Mesothelial cell of epicardium (in vitro differentiated cells): ENCODE results near the gene PALLD. TPM values are rescaled to one million over a fixed set of nuclear protein-coding genes. Genes with fewer than 3 reads are reported as not detected.
A peak's percentile ranks its signal among the peaks of the same experiment; 100 is the strongest.

Experiments used
- DNase-seq, 2 experiments: peaks; one replicate each; pipeline ENCODE4 v3.0.0; 2021; ENCODE audit warnings: low spot score in 2 of 2; ENCODE audit not compliant: unreplicated experiment in 2 of 2
- H3K27ac Mint-ChIP-seq: 2 replicates; pipeline ENCODE4 v1.8.0; 2021; ENCODE audit warnings: mixed read lengths
- H3K27me3 Mint-ChIP-seq: 2 replicates; pipeline ENCODE4 v1.8.0; 2021; ENCODE audit warnings: low read depth, mixed read lengths
- H3K36me3 Mint-ChIP-seq: 2 replicates; pipeline ENCODE4 v1.8.0; 2021; ENCODE audit warnings: mixed read lengths
- H3K4me1 Mint-ChIP-seq: 2 replicates; pipeline ENCODE4 v1.8.0; 2021; ENCODE audit warnings: mixed read lengths
- H3K4me3 Mint-ChIP-seq: 2 replicates; pipeline ENCODE4 v1.8.0; 2021; ENCODE audit warnings: mild to moderate bottlenecking, moderate library complexity, mixed read lengths
- H3K9me3 Mint-ChIP-seq: 2 replicates; pipeline ENCODE4 v1.8.0; 2021; ENCODE audit warnings: mixed read lengths
- total RNA-seq: library from RNA; stranded (reverse); gene quantifications from 3 replicates; pipeline ENCODE4 v1.2.1, GENCODE V29; 2021
- TF ChIP-seq, protein P1 (sequence below): fragments of 200-600 bp; sonication (generic); IDR thresholded peaks from one replicate; pipeline ENCODE4 v1.5.0; 2021; ENCODE audit warnings: antibody characterized with exemption; ENCODE audit not compliant: unreplicated experiment

Gene PALLD
- total RNA-seq, 1 donor from 2014 or later, result 158 TPM

DNA sequence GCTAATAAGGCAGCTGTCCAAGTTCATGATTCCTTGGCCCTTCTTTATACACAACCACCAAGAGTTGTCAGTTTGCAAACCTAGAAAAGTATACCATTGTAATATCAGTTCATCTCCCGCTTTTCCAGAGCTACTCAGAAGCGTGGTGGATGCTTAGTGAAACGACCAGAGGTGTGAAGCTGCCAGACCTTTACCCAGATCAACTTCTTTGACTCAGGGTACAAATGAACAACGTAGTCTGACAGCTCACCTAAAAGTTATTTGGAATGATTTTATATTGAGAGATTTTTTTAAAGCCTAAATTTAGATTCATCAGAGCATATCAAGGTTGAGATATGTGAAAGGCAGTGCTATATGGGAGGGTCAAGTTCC lies 343.5 kb downstream of the PALLD start:
- H3K9me3 Mint-ChIP-seq, result no peaks in the 10 kb centered on the region

DNA sequence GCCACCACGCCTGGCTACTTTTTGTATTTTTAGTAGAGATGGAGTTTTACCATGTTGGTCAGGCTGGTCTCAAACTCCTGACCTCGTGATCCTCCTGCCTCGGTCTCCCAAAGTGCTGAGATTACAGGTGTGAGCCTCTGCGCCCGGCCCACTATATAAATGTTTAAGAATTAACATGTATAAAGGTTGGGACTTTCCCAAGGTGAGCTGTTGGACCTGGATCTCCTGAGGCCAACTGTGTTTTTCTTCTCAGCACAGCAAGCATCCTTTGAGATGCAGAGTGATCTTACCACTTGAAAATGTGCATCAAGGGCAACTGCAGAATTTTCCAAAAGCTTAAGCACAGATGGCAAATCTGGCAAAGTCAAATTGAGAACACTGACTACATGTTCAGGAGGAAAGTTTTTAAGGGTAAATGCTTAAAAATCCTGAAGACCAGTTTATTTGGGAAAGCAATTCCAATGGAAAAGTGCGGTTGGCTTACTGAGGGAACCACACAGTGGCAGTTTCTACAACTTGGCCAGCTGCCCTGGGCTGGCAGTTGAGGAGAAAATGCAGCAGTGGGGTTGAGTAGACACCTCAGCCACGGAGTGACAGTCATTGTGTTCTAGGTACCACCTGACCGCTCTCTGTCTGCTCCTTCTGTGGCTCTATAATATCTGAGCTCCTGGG lies 344.3 kb downstream of the PALLD start:
- DNase-seq, result no peak
- H3K4me3 Mint-ChIP-seq, result no peak overlapping the region
- peaks cover 45% of the 10 kb centered on the region for H3K4me1 Mint-ChIP-seq
- H3K9me3 Mint-ChIP-seq, result no peaks in the 10 kb centered on the region
- H3K27ac Mint-ChIP-seq, result no peak overlapping the region
- TF ChIP-seq, protein P1, sequence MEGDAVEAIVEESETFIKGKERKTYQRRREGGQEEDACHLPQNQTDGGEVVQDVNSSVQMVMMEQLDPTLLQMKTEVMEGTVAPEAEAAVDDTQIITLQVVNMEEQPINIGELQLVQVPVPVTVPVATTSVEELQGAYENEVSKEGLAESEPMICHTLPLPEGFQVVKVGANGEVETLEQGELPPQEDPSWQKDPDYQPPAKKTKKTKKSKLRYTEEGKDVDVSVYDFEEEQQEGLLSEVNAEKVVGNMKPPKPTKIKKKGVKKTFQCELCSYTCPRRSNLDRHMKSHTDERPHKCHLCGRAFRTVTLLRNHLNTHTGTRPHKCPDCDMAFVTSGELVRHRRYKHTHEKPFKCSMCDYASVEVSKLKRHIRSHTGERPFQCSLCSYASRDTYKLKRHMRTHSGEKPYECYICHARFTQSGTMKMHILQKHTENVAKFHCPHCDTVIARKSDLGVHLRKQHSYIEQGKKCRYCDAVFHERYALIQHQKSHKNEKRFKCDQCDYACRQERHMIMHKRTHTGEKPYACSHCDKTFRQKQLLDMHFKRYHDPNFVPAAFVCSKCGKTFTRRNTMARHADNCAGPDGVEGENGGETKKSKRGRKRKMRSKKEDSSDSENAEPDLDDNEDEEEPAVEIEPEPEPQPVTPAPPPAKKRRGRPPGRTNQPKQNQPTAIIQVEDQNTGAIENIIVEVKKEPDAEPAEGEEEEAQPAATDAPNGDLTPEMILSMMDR, result no peak
- no peaks in the 10 kb centered on the region for H3K27me3 Mint-ChIP-seq
- H3K36me3 Mint-ChIP-seq, result peaks cover 26% of the 10 kb centered on the region

More for the DNA sequence above, 343.5 kb downstream of the PALLD start:
- Mint-ChIP-seq H3K27ac (peak overlapping the region; percentile 21), H3K36me3 (peaks cover 29% of the 10 kb centered on the region), H3K4me3 (no peak overlapping the region), H3K4me1 (peaks cover 40% of the 10 kb centered on the region), H3K27me3 (no peaks in the 10 kb centered on the region)
- DNase-seq, result no peak
- TF ChIP-seq, protein P1, result no peak

DNA sequence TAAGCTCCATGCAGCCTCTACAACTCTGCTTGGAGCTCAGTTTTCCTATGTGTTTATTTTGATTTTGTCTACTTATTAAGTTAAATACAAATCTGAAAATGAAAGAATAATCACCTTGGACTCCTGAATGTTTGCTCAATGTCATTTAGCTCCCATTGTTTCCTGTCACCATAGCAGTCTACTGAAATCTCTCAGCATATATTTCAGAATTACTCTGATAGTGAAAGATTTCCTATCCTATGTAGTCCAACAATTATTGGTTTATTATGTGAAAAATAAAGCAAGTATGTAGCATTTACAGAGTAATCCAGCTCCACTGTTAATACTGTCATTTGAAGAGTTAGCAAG lies 344.8 kb downstream of the PALLD start:
- Mint-ChIP-seq H3K27ac (no peak overlapping the region), H3K9me3 (no peaks in the 10 kb centered on the region), H3K36me3 (peaks cover 23% of the 10 kb centered on the region), H3K27me3 (no peaks in the 10 kb centered on the region), H3K4me1 (peaks cover 47% of the 10 kb centered on the region), H3K4me3 (no peak overlapping the region)
- TF ChIP-seq, protein P1, result no peak
- no peak for DNase-seq

DNA sequence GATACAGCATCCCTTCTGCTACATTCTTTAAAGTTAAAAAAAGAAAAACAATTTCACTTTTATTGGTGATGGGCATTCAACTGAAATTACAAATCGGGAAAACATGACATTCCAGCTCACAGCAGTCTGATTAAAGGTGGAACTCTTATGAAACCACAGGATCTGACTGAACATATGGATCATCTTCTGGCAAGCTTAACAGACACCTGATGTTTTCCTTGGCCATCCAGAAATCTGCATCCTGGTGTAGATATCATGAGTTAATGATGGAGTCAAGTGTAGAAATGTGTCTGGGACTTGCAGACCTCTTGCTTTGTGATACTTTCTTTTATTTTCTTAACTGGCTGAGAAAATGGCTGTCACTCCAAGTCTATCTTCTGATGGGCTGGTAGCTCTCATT lies 345.3 kb downstream of the PALLD start:
- TF ChIP-seq, protein P1, result no peak
- peaks cover 47% of the 10 kb centered on the region for H3K4me1 Mint-ChIP-seq

DNA sequence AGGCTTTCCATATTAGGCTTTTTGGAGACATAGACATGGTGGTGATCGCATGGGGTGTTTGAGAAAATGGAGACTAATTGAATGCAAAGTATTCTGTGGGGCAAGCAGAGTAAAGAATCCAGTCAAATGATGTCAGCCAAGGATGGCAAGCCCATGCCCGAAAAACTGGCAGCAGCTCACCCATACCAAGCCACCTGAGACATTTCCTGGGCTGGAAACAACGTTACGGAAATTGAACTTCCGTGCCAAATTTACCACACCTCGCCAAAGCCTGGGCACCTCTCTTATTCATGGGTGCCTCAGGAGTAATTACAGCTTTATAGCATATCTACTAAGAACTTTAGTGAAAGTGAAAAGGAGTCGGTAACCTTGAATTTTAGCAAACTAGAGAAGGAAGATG lies 346.8 kb downstream of the PALLD start:
- no peak overlapping the region for H3K4me3 Mint-ChIP-seq
- H3K36me3 Mint-ChIP-seq, result peaks cover 9% of the 10 kb centered on the region
- peaks cover 50% of the 10 kb centered on the region for H3K4me1 Mint-ChIP-seq
- TF ChIP-seq, protein P1, result no peak
- no peaks in the 10 kb centered on the region for H3K27me3 Mint-ChIP-seq
- no peaks in the 10 kb centered on the region for H3K9me3 Mint-ChIP-seq
- no peak overlapping the region for H3K27ac Mint-ChIP-seq
- no peak for DNase-seq

More for the DNA sequence above, 345.3 kb downstream of the PALLD start:
- H3K27me3 Mint-ChIP-seq, result no peaks in the 10 kb centered on the region
- no peak overlapping the region for H3K27ac Mint-ChIP-seq
- no peaks in the 10 kb centered on the region for H3K9me3 Mint-ChIP-seq
- peaks cover 20% of the 10 kb centered on the region for H3K36me3 Mint-ChIP-seq
- DNase-seq, result no peak
- no peak overlapping the region for H3K4me3 Mint-ChIP-seq
